Effector memory CD4-positive, alpha-beta T cell (primary cell): ENCODE measurements around the gene CCDC137.
"Not testable (repeated sequence)": the region's sequence is repeated elsewhere in the genome, so short reads cannot be mapped to it uniquely, and the experiment has no call there.

Experiments used
- DNase-seq, 3 donors: peaks; one replicate each; pipeline ENCODE4 v3.0.0-alpha.2; 2020
- H3K27ac ChIP-seq: 2 replicates; pipeline ENCODE4 v1.7.0; 2013; ENCODE audit warnings: mild to moderate bottlenecking, low read length, moderate library complexity; ENCODE audit not compliant: insufficient read depth, poor library complexity, severe bottlenecking
- H3K27me3 ChIP-seq: replicated peaks from 2 replicates; pipeline ENCODE4 v1.7.0; 2013; ENCODE audit warnings: mild to moderate bottlenecking, low read length; ENCODE audit not compliant: insufficient read depth, control insufficient read depth, poor library complexity, severe bottlenecking
- H3K36me3 ChIP-seq: 2 replicates; pipeline ENCODE4 v1.7.0; 2013; ENCODE audit warnings: mild to moderate bottlenecking, low read length, moderate library complexity; ENCODE audit not compliant: control insufficient read depth, insufficient read depth
- H3K4me1 ChIP-seq: 2 replicates; pipeline ENCODE4 v1.7.0; 2013; ENCODE audit warnings: low read length, mild to moderate bottlenecking; ENCODE audit not compliant: control insufficient read depth, insufficient read depth, poor library complexity, severe bottlenecking
- H3K4me3 ChIP-seq: 2 replicates; pipeline ENCODE4 v1.7.0; 2013; ENCODE audit warnings: low read length, low read depth, mild to moderate bottlenecking; ENCODE audit not compliant: insufficient read depth, poor library complexity, severe bottlenecking
- H3K9me3 ChIP-seq: 2 replicates; pipeline ENCODE4 v1.7.0; 2013; ENCODE audit warnings: mild to moderate bottlenecking, low read length, moderate library complexity; ENCODE audit not compliant: control insufficient read depth
- total RNA-seq, 3 donors: gene quantifications; one replicate each; lab custom pipeline; 2026; lab: John Stamatoyannopoulos, UW

CCDC137 gene, protein sequence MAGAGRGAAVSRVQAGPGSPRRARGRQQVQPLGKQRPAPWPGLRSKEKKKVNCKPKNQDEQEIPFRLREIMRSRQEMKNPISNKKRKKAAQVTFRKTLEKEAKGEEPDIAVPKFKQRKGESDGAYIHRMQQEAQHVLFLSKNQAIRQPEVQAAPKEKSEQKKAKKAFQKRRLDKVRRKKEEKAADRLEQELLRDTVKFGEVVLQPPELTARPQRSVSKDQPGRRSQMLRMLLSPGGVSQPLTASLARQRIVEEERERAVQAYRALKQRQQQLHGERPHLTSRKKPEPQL
- total RNA-seq = 19.9 to 24.0 (median 23.8) reads per million in 3 donors

- Histone ChIP-seq H3K36me3 (peaks cover 22% of the 10 kb centered on the region), H3K27ac (peak within 1 kb of the TSS; percentile 90)
These were observed at the start of gene CCDC137, which contains the start of gene OXLD1 for GRCh38 chr17:81666342-81667191. CCDC137 (plus strand) TSS chr17:81666737; CDS start chr17:81666767, 30 bp downstream. OXLD1 (minus strand) TSS chr17:81666605; CDS start chr17:81666577, 28 bp downstream.

GRCh38 chr17:81616877-81617276 lies 49.7 kb upstream of the CCDC137 start:
- Histone ChIP-seq H3K4me1 (peaks cover 2% of the 10 kb centered on the region), H3K27ac (no peak overlapping the region), H3K27me3 (no peaks in the 10 kb centered on the region), H3K4me3 (no peak overlapping the region), H3K36me3 (peaks cover 38% of the 10 kb centered on the region), H3K9me3 (no peaks in the 10 kb centered on the region)
- no peak for DNase-seq

More at GRCh38 chr17:81666342-81667191, at the start of gene CCDC137, which contains the start of gene OXLD1:
- Histone ChIP-seq H3K4me3 (peak within 1 kb of the TSS; percentile 97), H3K4me1 (peaks cover 38% of the 10 kb centered on the region), H3K9me3 (no peaks in the 10 kb centered on the region), H3K27me3 (no peaks in the 10 kb centered on the region)
- peak; percentile 84 to 89 (median 88) for DNase-seq

DNA sequence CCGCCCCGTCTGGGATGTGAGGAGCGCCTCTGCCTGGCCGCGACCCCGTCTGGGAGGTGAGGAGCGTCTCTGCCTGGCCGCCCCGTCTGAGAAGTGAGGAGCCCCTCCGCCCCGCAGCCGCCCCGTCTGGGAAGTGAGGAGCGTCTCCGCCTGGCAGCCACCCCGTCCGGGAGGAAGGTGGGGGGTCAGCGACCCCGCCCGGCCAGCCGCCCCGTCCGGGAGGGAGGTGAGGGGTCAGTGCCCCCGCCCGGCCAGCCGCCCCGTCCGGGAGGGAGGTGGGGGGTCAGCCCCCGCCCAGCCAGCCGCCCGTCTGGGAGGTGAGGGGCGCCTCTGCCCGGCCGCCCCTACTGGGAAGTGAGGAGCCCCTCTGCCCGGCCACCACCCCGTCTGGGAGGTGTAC lies 48.2 kb upstream of the CCDC137 start:
- H3K36me3 ChIP-seq = peaks cover 32% of the 10 kb centered on the region

DNA sequence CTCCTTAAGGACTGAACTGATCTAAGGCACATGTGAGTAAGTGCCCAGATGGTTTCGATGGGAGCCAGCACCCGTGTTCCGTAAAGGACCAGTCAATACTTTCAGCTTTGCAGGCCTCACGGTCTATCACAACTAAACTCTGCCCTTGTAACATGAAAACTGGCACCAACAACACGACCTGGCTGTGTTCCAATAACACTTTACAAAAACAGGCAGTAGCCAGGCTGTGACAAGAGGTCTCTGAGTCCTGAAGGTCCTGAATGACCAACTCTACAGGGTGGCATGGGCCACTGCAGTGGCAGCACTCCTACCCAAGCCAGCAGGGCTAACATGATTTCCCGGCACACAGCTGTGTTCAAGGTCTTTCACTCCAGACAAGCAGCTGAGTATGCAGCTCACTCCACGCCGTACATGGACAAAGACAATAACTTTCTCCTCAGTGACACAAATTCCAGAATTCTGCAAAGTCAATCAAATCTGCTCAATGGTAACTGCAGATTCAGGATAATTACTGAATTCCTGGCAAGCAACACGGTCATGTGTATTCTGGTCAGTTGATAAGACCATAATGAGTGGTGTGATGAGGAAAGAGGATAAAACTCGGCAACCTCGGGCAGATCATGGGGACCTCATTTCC lies 44.9 kb upstream of the CCDC137 start:
- H3K27ac ChIP-seq = no peak overlapping the region
- H3K27me3 ChIP-seq = no peaks in the 10 kb centered on the region
- no peak overlapping the region for H3K4me3 ChIP-seq
- no peak for DNase-seq
- no peaks in the 10 kb centered on the region for H3K9me3 ChIP-seq
- H3K36me3 ChIP-seq = peaks cover 52% of the 10 kb centered on the region
- no peaks in the 10 kb centered on the region for H3K4me1 ChIP-seq

More for the DNA sequence above, 48.2 kb upstream of the CCDC137 start:
- not testable (repeated sequence) for H3K9me3 ChIP-seq, H3K4me1 ChIP-seq, H3K4me3 ChIP-seq, H3K27ac ChIP-seq, DNase-seq, H3K27me3 ChIP-seq

DNA sequence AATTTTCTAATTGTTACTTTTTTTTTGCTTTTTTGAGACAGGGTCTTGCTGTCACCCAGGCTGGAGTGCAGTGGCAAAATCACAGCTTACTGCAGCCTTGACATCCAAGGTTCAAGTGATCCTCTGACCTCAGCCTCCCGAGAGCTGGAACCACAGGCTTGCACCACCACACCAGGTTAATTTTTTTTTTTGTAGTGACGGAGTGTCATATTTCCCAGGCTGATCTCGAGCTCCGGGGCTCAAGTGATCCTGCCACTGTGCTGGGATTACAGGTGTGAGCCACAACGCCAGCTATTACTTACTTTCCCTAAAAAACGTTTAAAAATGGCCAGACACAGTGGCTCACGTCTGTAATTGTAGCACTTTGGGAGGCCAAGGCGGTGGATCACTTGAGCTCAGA lies 36.3 kb upstream of the CCDC137 start:
- DNase-seq = no peak
- H3K27ac ChIP-seq = no peak overlapping the region
- no peak overlapping the region for H3K4me3 ChIP-seq
- H3K9me3 ChIP-seq = no peaks in the 10 kb centered on the region
- H3K27me3 ChIP-seq = no peaks in the 10 kb centered on the region
- peaks cover 31% of the 10 kb centered on the region for H3K36me3 ChIP-seq
- H3K4me1 ChIP-seq = no peaks in the 10 kb centered on the region

- no peak overlapping the region for H3K27ac ChIP-seq
- no peak overlapping the region for H3K4me3 ChIP-seq
- H3K27me3 ChIP-seq = no peaks in the 10 kb centered on the region
- no peaks in the 10 kb centered on the region for H3K9me3 ChIP-seq
- peaks cover 21% of the 10 kb centered on the region for H3K36me3 ChIP-seq
- no peak for DNase-seq
- peaks cover 10% of the 10 kb centered on the region for H3K4me1 ChIP-seq
These were observed 35.1 kb upstream of the CCDC137 start for GRCh38 chr17:81631482-81631881.

- H3K9me3 ChIP-seq = no peaks in the 10 kb centered on the region
- DNase-seq = no peak
- H3K27me3 ChIP-seq = no peaks in the 10 kb centered on the region
- no peak overlapping the region for H3K4me3 ChIP-seq
- no peaks in the 10 kb centered on the region for H3K36me3 ChIP-seq
- H3K27ac ChIP-seq = no peak overlapping the region
- H3K4me1 ChIP-seq = peaks cover 10% of the 10 kb centered on the region
These were observed 31.1 kb upstream of the CCDC137 start for GRCh38 chr17:81635431-81635830.

GRCh38 chr17:81635973-81636504 lies 30.5 kb upstream of the CCDC137 start:
- H3K36me3 ChIP-seq = no peaks in the 10 kb centered on the region
- peak overlapping the region; percentile 70 for H3K27ac ChIP-seq
- H3K9me3 ChIP-seq = no peaks in the 10 kb centered on the region
- H3K27me3 ChIP-seq = no peaks in the 10 kb centered on the region
- peaks cover 10% of the 10 kb centered on the region for H3K4me1 ChIP-seq
- peak overlapping the region; percentile 79 for H3K4me3 ChIP-seq
- DNase-seq = no peak

GRCh38 chr17:81636505-81637288 lies 29.8 kb upstream of the CCDC137 start, which contains the start of the genes NPLOC4 and TSPAN10:
NPLOC4 (minus strand) TSS chr17:81637112; CDS start chr17:81636930, 182 bp downstream.
TSPAN10 (plus strand) TSS chr17:81637196; CDS start chr17:81642413, 5,217 bp downstream.
- H3K27me3 ChIP-seq = no peaks in the 10 kb centered on the region
- DNase-seq = peak; percentile 63 to 72 (median 70)
- peaks cover 10% of the 10 kb centered on the region for H3K4me1 ChIP-seq
- no peaks in the 10 kb centered on the region for H3K36me3 ChIP-seq
- no peaks in the 10 kb centered on the region for H3K9me3 ChIP-seq
- peak within 1 kb of the TSS; percentile 70 for H3K27ac ChIP-seq
- peak within 1 kb of the TSS; percentile 79 for H3K4me3 ChIP-seq
